ENCODE measurements around the gene WDR59. TPM values are rescaled to one million over a fixed set of nuclear protein-coding genes. Genes with fewer than 3 reads are reported as not detected.

Gene WDR59
- total and polyA plus RNA-seq, 9 of the 15 experiments (the other 6 are each of a cell fraction or from before 2014, with no cell fraction given): 12.7 to 126 (median 34.7) TPM

- TF ChIP-seq U2AF2 (optimal IDR thresholded peaks at IDR 0.05; ENCODE audit: low read depth, low read length) (no peak), SPI1 (IDR thresholded peaks at IDR 0.05; ENCODE audit: borderline replicate concordance, low read depth, low read length) (0 out of 2 replicates have a peak, but pooled peaks have one; percentile 30), POLR2G (IDR thresholded peaks at IDR 0.05; ENCODE audit: low read depth, low read length) (peak; percentile 89), ZBTB40 (IDR thresholded peaks at IDR 0.05) (peak; percentile 60), ZBTB40 (CRISPR knock-in tag; IDR thresholded peaks at IDR 0.05) (no peak), ZBTB1 (CRISPR knock-in tag; IDR thresholded peaks at IDR 0.05; ENCODE audit: borderline replicate concordance, low read depth) (peak; percentile 64; the same call in 1 of the 2 replicates), ZNF282 (CRISPR knock-in tag; IDR thresholded peaks at IDR 0.05) (no peak), AFF1 (IDR thresholded peaks at IDR 0.05; ENCODE audit: low read depth in 1 of 2, partially characterized antibody in 2 of 2) (peak in 1 of 2 experiments; percentile 10), CREB1 (IDR thresholded peaks at IDR 0.05) (peak; percentile 89), CREB1 (CRISPR knock-in tag; IDR thresholded peaks at IDR 0.05) (peak; percentile 12; the same call in 1 of the 2 replicates), THAP12 (CRISPR knock-in tag; IDR thresholded peaks at IDR 0.05) (peak; percentile 50; the same call in 1 of the 2 replicates)
Observed at GRCh38 chr16:74984529-74985296, at the start of gene WDR59 (continued).
